SK-N-SH treated with all-trans-retinoic acid at 6 μM for 48 hours (cell line): ENCODE measurements around the gene KLHL29.

Experiments used
- ATAC-seq: fragments of 200-7000 bp; cut with Tn5 transposase; 3 replicates; pipeline ENCODE4 v1.9.1; 2020; ENCODE audit warnings: mild to moderate bottlenecking, moderate library complexity
- ARNTL ChIP-seq: fragments of 450-650 bp; formaldehyde crosslinking; IDR thresholded peaks from 2 replicates; pipeline ENCODE4 v1.5.0; 2020; ENCODE audit warnings: low read depth, mild to moderate bottlenecking, moderate library complexity, borderline replicate concordance
- CSRNP3 ChIP-seq: fragments of 250-450 bp; sonication (Bioruptor Pico); IDR thresholded peaks from 2 replicates; pipeline ENCODE4 v1.5.1; 2021; ENCODE audit warnings: mild to moderate bottlenecking, moderate library complexity
- ESRRG ChIP-seq: fragments of 250-450 bp; sonication (Bioruptor Pico); IDR thresholded peaks from 2 replicates; pipeline ENCODE4 v1.6.1; 2021; ENCODE audit warnings: mild to moderate bottlenecking
- GLIS3 ChIP-seq: fragments of 250-450 bp; sonication (Bioruptor Pico); IDR thresholded peaks from 2 replicates; pipeline ENCODE4 v1.5.0; 2020; ENCODE audit warnings: mild to moderate bottlenecking, moderate library complexity
- ISL1 ChIP-seq: fragments of 250-450 bp; sonication (Bioruptor Pico); IDR thresholded peaks from 2 replicates; pipeline ENCODE4 v2.1.2; 2022; ENCODE audit warnings: mild to moderate bottlenecking, moderate library complexity
- OSR1 ChIP-seq: fragments of 250-450 bp; sonication (Bioruptor Pico); IDR thresholded peaks from 2 replicates; pipeline ENCODE4 v1.8.0; 2022; ENCODE audit warnings: moderate library complexity, mild to moderate bottlenecking, inconsistent platforms
- PATZ1 ChIP-seq: fragments of 250-450 bp; sonication (Bioruptor Pico); IDR thresholded peaks from 2 replicates; pipeline ENCODE4 v1.8.0; 2020; ENCODE audit warnings: mild to moderate bottlenecking, moderate library complexity, borderline replicate concordance
- POU6F1 ChIP-seq: fragments of 250-450 bp; sonication (Bioruptor Pico); IDR thresholded peaks from 2 replicates; pipeline ENCODE4 v1.8.0; 2021; ENCODE audit warnings: low read depth, mild to moderate bottlenecking, moderate library complexity, borderline replicate concordance
- PPARA ChIP-seq: fragments of 250-450 bp; sonication (Bioruptor Pico); IDR thresholded peaks from 2 replicates; pipeline ENCODE4 v1.5.0; 2020; ENCODE audit warnings: mild to moderate bottlenecking, borderline replicate concordance
- RARB ChIP-seq: fragments of 250-450 bp; sonication (Bioruptor Pico); IDR thresholded peaks from 2 replicates; pipeline ENCODE4 v1.8.0; 2021; ENCODE audit warnings: mild to moderate bottlenecking, moderate library complexity
- SNAI2 ChIP-seq: fragments of 250-450 bp; sonication (Bioruptor Pico); IDR thresholded peaks from 2 replicates; pipeline ENCODE4 v1.5.0; 2020; ENCODE audit warnings: mild to moderate bottlenecking, moderate library complexity
- TCF4 ChIP-seq: fragments of 250-450 bp; sonication (Bioruptor Pico); IDR thresholded peaks from 2 replicates; pipeline ENCODE4 v1.8.0; 2021; ENCODE audit warnings: mild to moderate bottlenecking, moderate library complexity, borderline replicate concordance
- TOX ChIP-seq: fragments of 250-450 bp; sonication (Bioruptor Pico); IDR thresholded peaks from 2 replicates; pipeline ENCODE4 v1.8.0; 2021; ENCODE audit warnings: mild to moderate bottlenecking, moderate library complexity, borderline replicate concordance
- TSHZ2 ChIP-seq: fragments of 250-450 bp; sonication (Bioruptor Pico); IDR thresholded peaks from 2 replicates; pipeline ENCODE4 v1.5.0; 2020; ENCODE audit warnings: mild to moderate bottlenecking, moderate library complexity
- ZC3H10 ChIP-seq: fragments of 250-450 bp; sonication (Bioruptor Pico); IDR thresholded peaks from 2 replicates; pipeline ENCODE4 v1.5.1; 2021; ENCODE audit warnings: mild to moderate bottlenecking, moderate library complexity
- ZFP3 ChIP-seq: fragments of 250-450 bp; sonication (Bioruptor Pico); IDR thresholded peaks from 2 replicates; pipeline ENCODE4 v1.5.0; 2020; ENCODE audit warnings: mild to moderate bottlenecking, moderate library complexity
- ZNF565 ChIP-seq: fragments of 450-650 bp; formaldehyde crosslinking; conservative IDR thresholded peaks from 2 replicates; pipeline ENCODE4 v1.5.0; 2020; ENCODE audit warnings: low read depth, mild to moderate bottlenecking, moderate library complexity
- ZNF70 ChIP-seq: fragments of 450-650 bp; formaldehyde crosslinking; IDR thresholded peaks from 2 replicates; pipeline ENCODE4 v1.5.0; 2020; ENCODE audit warnings: mild to moderate bottlenecking, moderate library complexity
- ZNF8 ChIP-seq: fragments of 450-650 bp; formaldehyde crosslinking; IDR thresholded peaks from 2 replicates; pipeline ENCODE4 v1.5.0; 2020; ENCODE audit warnings: mild to moderate bottlenecking, moderate library complexity

KLHL29 gene

GRCh38 chr2:23585273-23586170 is 200.5 kb downstream of the KLHL29 start:
- TF ChIP-seq ZC3H10 (no peak), OSR1 (CRISPR knock-in tag) (no peak), TSHZ2 (no peak), ZFP3 (CRISPR knock-in tag) (no peak), ARNTL (CRISPR knock-in tag) (no peak), TOX (CRISPR knock-in tag) (no peak), ZNF70 (CRISPR knock-in tag) (no peak), ZNF565 (CRISPR knock-in tag) (no peak), CSRNP3 (no peak), RARB (CRISPR knock-in tag) (no peak), POU6F1 (CRISPR knock-in tag) (no peak)
- ATAC-seq = no peak

- ATAC-seq = no peak
- TF ChIP-seq ZNF565 (CRISPR knock-in tag) (no peak), PPARA (CRISPR knock-in tag) (no peak), SNAI2 (no peak), ISL1 (no peak), ZNF8 (CRISPR knock-in tag) (no peak), ZFP3 (CRISPR knock-in tag) (no peak), CSRNP3 (no peak), TSHZ2 (no peak), GLIS3 (CRISPR knock-in tag) (no peak), POU6F1 (CRISPR knock-in tag) (no peak), OSR1 (CRISPR knock-in tag) (no peak), ESRRG (CRISPR knock-in tag) (no peak), PATZ1 (CRISPR knock-in tag) (no peak), TCF4 (CRISPR knock-in tag) (no peak), ZNF70 (CRISPR knock-in tag) (no peak), ARNTL (CRISPR knock-in tag) (no peak), TOX (CRISPR knock-in tag) (no peak)
Observed at GRCh38 chr2:23586741-23587306, 201.8 kb downstream of the KLHL29 start.
